ENCODE measurements around the gene PPP2R2C. TPM values are rescaled to one million over a fixed set of nuclear protein-coding genes. Genes with fewer than 3 reads are reported as not detected.

The PPP2R2C gene
- total and polyA plus RNA-seq, 10 of the 15 experiments (the other 5 are each of a cell fraction or from before 2014, with no cell fraction given), result 0.13 to 0.15 TPM; not detected in 8

DNA sequence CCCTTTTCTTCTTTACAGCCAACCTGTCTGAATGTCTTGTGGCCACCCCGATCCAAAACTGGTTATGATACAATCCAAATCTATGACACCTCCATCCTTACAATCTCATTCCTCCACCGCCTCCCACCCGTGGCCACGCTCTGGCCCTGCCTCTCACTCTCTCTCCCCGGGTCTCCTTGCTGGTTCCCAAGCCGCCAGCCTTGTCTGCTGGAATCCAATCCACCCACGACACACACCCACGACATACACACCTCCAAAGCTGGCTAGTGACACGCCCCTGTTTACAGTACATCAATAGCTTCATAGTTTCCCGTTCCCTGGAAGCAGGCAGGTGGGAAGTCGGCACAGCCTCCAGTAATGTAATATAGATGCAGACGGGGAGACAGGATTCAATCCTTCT, 103.8 kb downstream of the PPP2R2C start:
- Histone ChIP-seq H3K9me3 (replicated peaks; ENCODE audit: control insufficient read depth, insufficient read depth, low read length) (no peaks in the 10 kb centered on the region), H3K9ac (ENCODE audit: control insufficient read depth, insufficient read depth, low read length) (no peak overlapping the region), H3K36me3 (ENCODE audit: control insufficient read depth in 2 of 2, insufficient read depth in 2 of 2, low read length in 1 of 2) (no peaks in the 10 kb centered on the region), H3K4me3 (no peak overlapping the region), H3K4me1 (ENCODE audit: control insufficient read depth, insufficient read depth, low read length) (no peaks in the 10 kb centered on the region), H2AFZ (ENCODE audit: control insufficient read depth, low read depth, low read length) (no peak overlapping the region), H3K79me2 (ENCODE audit: control insufficient read depth, insufficient read depth, low read length) (no peaks in the 10 kb centered on the region), H4K20me1 (ENCODE audit: control insufficient read depth, insufficient read depth) (no peaks in the 10 kb centered on the region), H3K4me2 (ENCODE audit: control insufficient read depth, insufficient read depth) (no peak overlapping the region), H3K27ac (ENCODE audit: control insufficient read depth, insufficient read depth) (no peak overlapping the region), H3K27me3 (replicated peaks in 1 of 2; ENCODE audit: control insufficient read depth in 2 of 2, insufficient read depth in 2 of 2, low read length in 1 of 2) (peaks cover 0 to 2% of the 10 kb centered on the region in 2 experiments; a peak in 3 of 4 replicates)
- ChIA-PET RAD21 (ENCODE audit: unreplicated experiment) (no interaction called here), SMC1A (ENCODE audit: uncharacterized antibody, unreplicated experiment) (no interaction called here), CTCF (no interaction called here), POLR2A (no interaction called here)
- ATAC-seq (no peak), DNase-seq (ENCODE audit: low read depth, low spot score) (no peak), FAIRE-seq (no peak)
- in situ Hi-C loops (cut with MboI), result no loop called here
- 11% methylated on average over 12 of the region's 12 CpGs for WGBS (ENCODE audit: insufficient coverage, insufficient replicate concordance, low lambda C conversion rate, missing lambda C conversion rate)
- TF ChIP-seq CREM (IDR thresholded peaks at IDR 0.05; ENCODE audit: low read depth) (no peak), ZNF24 (IDR thresholded peaks at IDR 0.05) (no peak), TARDBP (IDR thresholded peaks at IDR 0.05; ENCODE audit: borderline replicate concordance) (no peak), TBL1XR1 (IDR thresholded peaks at IDR 0.05; ENCODE audit: low read depth, low read length) (no peak), ESRRA (IDR thresholded peaks at IDR 0.05; ENCODE audit: low read length) (no peak), KDM1A (IDR thresholded peaks at IDR 0.05; ENCODE audit: borderline replicate concordance) (no peak), ZBED1 (IDR thresholded peaks at IDR 0.05; ENCODE audit: borderline replicate concordance) (no peak), CBFB (IDR thresholded peaks at IDR 0.05; ENCODE audit: low read depth) (no peak), FOXK2 (IDR thresholded peaks at IDR 0.05) (no peak), GATAD2B (conservative IDR thresholded peaks at IDR 0.05; ENCODE audit: low read depth) (no peak), SREBF2 (IDR thresholded peaks at IDR 0.05; ENCODE audit: low read length) (no peak), CBX5 (IDR thresholded peaks at IDR 0.05; ENCODE audit: low read depth) (no peak)
- BruUV-seq (replicated peaks), result no TSS peak
- intact Hi-C loops (cut with micrococcal nuclease; ENCODE audit: unreplicated experiment), result no loop called here

DNA sequence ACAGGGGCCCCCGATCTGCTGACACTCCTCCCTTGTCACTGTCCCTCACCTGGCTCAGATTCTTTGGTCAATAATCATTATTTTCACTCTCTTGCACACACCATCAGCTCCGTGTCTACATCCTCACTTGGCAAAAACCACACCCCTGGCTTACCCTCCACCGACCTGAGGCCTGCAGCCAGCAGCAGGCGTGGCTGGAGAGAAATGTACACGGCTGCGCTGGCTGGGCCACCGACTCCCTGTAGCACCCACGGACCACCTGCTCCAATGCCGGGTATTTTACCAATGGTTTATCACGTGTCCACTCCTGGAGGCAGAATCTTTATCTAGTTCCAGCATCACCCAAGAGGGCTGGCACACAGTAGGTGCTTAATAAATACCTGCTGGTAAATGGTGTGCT, 104.3 kb downstream of the PPP2R2C start:
- ChIA-PET RAD21 (ENCODE audit: unreplicated experiment) (no interaction called here), CTCF (no interaction called here), SMC1A (ENCODE audit: uncharacterized antibody, unreplicated experiment) (no interaction called here), POLR2A (no interaction called here)
- no peaks in the 10 kb centered on the region for H3K4me1 ChIP-seq (ENCODE audit: control insufficient read depth, insufficient read depth, low read length)
- no peaks in the 10 kb centered on the region for H3K9me3 ChIP-seq (replicated peaks; ENCODE audit: control insufficient read depth, insufficient read depth, low read length)
- H2AFZ ChIP-seq (ENCODE audit: control insufficient read depth, low read depth, low read length), result no peak overlapping the region
- BruUV-seq (replicated peaks), result no TSS peak
- peaks cover 0 to 2% of the 10 kb centered on the region in 2 experiments; a peak in 3 of 4 replicates for H3K27me3 ChIP-seq (replicated peaks in 1 of 2; ENCODE audit: control insufficient read depth in 2 of 2, insufficient read depth in 2 of 2, low read length in 1 of 2)
- H3K27ac ChIP-seq (ENCODE audit: control insufficient read depth, insufficient read depth), result no peak overlapping the region
- intact Hi-C loops (cut with micrococcal nuclease; ENCODE audit: unreplicated experiment) (no loop called here), in situ Hi-C loops (cut with MboI) (no loop called here)
- H3K36me3 ChIP-seq (ENCODE audit: control insufficient read depth in 2 of 2, insufficient read depth in 2 of 2, low read length in 1 of 2), result no peaks in the 10 kb centered on the region
- WGBS (ENCODE audit: insufficient coverage, insufficient replicate concordance, low lambda C conversion rate, missing lambda C conversion rate), result 23% methylated on average over 10 of the region's 10 CpGs
- no peaks in the 10 kb centered on the region for H3K79me2 ChIP-seq (ENCODE audit: control insufficient read depth, insufficient read depth, low read length)
- H4K20me1 ChIP-seq (ENCODE audit: control insufficient read depth, insufficient read depth), result no peaks in the 10 kb centered on the region
- no peak for DNase-seq (ENCODE audit: low read depth, low spot score)
- H3K4me2 ChIP-seq (ENCODE audit: control insufficient read depth, insufficient read depth), result no peak overlapping the region
- no peak overlapping the region for H3K4me3 ChIP-seq
- no peak overlapping the region for H3K9ac ChIP-seq (ENCODE audit: control insufficient read depth, insufficient read depth, low read length)
- FAIRE-seq, result no peak
- ATAC-seq, result no peak
- TF ChIP-seq JUNB (IDR thresholded peaks at IDR 0.05) (no peak), NBN (IDR thresholded peaks at IDR 0.05) (no peak), SRF (IDR thresholded peaks at IDR 0.05; ENCODE audit: low read depth in 2 of 2, low read length in 2 of 2) (no peak), NR2C2 (IDR thresholded peaks at IDR 0.05; ENCODE audit: borderline replicate concordance, control insufficient read depth, insufficient read length, low read depth) (no peak)
- TF ChIP-seq, protein P1, sequence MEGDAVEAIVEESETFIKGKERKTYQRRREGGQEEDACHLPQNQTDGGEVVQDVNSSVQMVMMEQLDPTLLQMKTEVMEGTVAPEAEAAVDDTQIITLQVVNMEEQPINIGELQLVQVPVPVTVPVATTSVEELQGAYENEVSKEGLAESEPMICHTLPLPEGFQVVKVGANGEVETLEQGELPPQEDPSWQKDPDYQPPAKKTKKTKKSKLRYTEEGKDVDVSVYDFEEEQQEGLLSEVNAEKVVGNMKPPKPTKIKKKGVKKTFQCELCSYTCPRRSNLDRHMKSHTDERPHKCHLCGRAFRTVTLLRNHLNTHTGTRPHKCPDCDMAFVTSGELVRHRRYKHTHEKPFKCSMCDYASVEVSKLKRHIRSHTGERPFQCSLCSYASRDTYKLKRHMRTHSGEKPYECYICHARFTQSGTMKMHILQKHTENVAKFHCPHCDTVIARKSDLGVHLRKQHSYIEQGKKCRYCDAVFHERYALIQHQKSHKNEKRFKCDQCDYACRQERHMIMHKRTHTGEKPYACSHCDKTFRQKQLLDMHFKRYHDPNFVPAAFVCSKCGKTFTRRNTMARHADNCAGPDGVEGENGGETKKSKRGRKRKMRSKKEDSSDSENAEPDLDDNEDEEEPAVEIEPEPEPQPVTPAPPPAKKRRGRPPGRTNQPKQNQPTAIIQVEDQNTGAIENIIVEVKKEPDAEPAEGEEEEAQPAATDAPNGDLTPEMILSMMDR (IDR thresholded peaks at IDR 0.05 in 2 of 3, conservative IDR thresholded peaks at IDR 0.05 in 1 of 3; ENCODE audit: control insufficient read depth in 2 of 3, extremely low read depth in 1 of 3, insufficient read depth in 1 of 3, low read depth in 3 of 3, low read length in 3 of 3), result no peak
- TF ChIP-seq, protein P2, sequence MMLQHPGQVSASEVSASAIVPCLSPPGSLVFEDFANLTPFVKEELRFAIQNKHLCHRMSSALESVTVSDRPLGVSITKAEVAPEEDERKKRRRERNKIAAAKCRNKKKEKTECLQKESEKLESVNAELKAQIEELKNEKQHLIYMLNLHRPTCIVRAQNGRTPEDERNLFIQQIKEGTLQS (IDR thresholded peaks at IDR 0.05; ENCODE audit: borderline replicate concordance, extremely low read depth, low read depth, low read length), result no peak
- TF ChIP-seq, protein P3, sequence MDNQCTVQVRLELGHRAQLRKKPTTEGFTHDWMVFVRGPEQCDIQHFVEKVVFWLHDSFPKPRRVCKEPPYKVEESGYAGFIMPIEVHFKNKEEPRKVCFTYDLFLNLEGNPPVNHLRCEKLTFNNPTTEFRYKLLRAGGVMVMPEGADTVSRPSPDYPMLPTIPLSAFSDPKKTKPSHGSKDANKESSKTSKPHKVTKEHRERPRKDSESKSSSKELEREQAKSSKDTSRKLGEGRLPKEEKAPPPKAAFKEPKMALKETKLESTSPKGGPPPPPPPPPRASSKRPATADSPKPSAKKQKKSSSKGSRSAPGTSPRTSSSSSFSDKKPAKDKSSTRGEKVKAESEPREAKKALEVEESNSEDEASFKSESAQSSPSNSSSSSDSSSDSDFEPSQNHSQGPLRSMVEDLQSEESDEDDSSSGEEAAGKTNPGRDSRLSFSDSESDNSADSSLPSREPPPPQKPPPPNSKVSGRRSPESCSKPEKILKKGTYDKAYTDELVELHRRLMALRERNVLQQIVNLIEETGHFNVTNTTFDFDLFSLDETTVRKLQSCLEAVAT (IDR thresholded peaks at IDR 0.05), result no peak

All from GM12878 (cell line).